GM20000 (cell line): ENCODE measurements around the gene RARA.

Experiments
- DNase-seq: peaks from one replicate; pipeline ENCODE4 v3.0.0; 2012; ENCODE audit warnings: low spot score
- TF ChIP-seq, protein P1 (sequence below): IDR thresholded peaks from 2 replicates; pipeline ENCODE4 v1.5.1; 2012; ENCODE audit warnings: mild to moderate bottlenecking, control low read depth; ENCODE audit errors: extremely low read depth, missing control alignments

The RARA gene

DNA sequence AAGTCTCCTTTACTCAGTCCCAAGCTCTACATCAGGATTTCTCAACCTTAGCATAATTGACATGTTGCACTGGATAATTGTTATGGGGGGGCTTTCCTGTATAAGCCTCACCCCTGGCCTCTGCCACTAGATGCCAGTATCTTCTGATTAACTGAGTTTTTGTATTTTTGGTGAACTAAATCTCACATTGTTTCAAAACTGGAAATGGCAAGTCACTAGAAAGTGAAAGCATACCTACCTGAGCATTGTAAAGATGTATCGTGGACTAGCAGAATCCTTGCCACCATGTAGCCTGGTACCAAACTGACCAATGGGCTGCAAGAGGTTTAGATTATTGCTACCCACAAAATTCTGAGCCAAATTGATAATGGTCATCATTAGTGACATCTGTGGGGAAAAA is 93.7 kb downstream of the RARA start:
- no peak for DNase-seq
- TF ChIP-seq, protein P1, sequence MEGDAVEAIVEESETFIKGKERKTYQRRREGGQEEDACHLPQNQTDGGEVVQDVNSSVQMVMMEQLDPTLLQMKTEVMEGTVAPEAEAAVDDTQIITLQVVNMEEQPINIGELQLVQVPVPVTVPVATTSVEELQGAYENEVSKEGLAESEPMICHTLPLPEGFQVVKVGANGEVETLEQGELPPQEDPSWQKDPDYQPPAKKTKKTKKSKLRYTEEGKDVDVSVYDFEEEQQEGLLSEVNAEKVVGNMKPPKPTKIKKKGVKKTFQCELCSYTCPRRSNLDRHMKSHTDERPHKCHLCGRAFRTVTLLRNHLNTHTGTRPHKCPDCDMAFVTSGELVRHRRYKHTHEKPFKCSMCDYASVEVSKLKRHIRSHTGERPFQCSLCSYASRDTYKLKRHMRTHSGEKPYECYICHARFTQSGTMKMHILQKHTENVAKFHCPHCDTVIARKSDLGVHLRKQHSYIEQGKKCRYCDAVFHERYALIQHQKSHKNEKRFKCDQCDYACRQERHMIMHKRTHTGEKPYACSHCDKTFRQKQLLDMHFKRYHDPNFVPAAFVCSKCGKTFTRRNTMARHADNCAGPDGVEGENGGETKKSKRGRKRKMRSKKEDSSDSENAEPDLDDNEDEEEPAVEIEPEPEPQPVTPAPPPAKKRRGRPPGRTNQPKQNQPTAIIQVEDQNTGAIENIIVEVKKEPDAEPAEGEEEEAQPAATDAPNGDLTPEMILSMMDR: no peak

DNA sequence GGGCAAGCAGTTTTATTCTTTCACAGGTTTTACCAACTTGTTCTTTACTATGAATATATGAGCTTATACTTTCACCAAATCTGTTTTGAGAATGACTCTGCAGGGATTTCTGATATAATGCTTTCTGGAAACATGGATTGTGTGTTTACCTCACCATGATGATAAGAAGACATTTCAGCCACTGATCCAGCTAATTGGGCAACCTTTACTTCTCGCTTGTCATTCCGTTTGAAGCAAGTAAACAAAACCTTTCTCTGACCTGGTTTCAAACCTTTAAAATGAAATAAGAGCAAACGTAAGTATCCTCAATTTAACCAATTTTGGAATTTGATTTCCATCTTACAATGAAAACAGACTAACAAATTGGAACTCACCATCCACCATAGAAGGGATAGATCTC is 95.0 kb downstream of the RARA start:
- no peak for DNase-seq
- TF ChIP-seq, protein P1: no peak
